NB4 (cell line): ENCODE results near the gene DCAF11.

Experiments
- POLR2A ChIP-seq: IDR thresholded peaks from 2 replicates; pipeline ENCODE4 v1.6.1; 2011; ENCODE audit warnings: mild to moderate bottlenecking; ENCODE audit not compliant: insufficient read length; ENCODE audit errors: extremely low read depth
- TF ChIP-seq, protein P1 (sequence below): IDR thresholded peaks from one replicate; pipeline ENCODE4 v1.5.1; 2012; ENCODE audit warnings: low read depth, low read length
- TF ChIP-seq, protein P2 (sequence below): IDR thresholded peaks from 2 replicates; pipeline ENCODE4 v1.6.1; 2011; ENCODE audit warnings: low read depth, low read length

DNA sequence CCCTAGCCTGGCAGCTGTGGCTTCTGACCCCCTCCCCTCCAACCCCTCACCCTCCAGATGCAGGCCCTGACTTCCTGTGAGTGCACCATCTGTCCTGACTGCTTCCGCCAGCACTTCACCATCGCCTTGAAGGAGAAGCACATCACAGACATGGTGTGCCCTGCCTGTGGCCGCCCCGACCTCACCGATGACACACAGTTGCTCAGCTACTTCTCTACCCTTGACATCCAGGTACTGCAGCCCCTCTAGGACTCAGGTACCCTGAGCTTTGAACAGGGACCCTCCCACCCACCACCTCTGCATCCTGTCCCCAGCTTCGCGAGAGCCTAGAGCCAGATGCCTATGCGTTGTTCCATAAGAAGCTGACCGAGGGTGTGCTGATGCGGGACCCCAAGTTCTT is 40.5 kb downstream of the DCAF11 start:
- TF ChIP-seq, protein P1, sequence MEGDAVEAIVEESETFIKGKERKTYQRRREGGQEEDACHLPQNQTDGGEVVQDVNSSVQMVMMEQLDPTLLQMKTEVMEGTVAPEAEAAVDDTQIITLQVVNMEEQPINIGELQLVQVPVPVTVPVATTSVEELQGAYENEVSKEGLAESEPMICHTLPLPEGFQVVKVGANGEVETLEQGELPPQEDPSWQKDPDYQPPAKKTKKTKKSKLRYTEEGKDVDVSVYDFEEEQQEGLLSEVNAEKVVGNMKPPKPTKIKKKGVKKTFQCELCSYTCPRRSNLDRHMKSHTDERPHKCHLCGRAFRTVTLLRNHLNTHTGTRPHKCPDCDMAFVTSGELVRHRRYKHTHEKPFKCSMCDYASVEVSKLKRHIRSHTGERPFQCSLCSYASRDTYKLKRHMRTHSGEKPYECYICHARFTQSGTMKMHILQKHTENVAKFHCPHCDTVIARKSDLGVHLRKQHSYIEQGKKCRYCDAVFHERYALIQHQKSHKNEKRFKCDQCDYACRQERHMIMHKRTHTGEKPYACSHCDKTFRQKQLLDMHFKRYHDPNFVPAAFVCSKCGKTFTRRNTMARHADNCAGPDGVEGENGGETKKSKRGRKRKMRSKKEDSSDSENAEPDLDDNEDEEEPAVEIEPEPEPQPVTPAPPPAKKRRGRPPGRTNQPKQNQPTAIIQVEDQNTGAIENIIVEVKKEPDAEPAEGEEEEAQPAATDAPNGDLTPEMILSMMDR: no peak
- no peak for TF ChIP-seq POLR2A
- TF ChIP-seq, protein P2, sequence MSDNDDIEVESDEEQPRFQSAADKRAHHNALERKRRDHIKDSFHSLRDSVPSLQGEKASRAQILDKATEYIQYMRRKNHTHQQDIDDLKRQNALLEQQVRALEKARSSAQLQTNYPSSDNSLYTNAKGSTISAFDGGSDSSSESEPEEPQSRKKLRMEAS: no peak
